Activated gamma-delta T cell treated with anti-CD3 and anti-CD28 coated beads, Interleukin-2, amount 50 U/mL, for 16 hours (primary cell): ENCODE results near the gene KNSTRN.

Experiments
- DNase-seq: peaks from one replicate; pipeline ENCODE4 v3.0.0-alpha.2; 2020; ENCODE audit warnings: low read depth

KNSTRN gene

DNA sequence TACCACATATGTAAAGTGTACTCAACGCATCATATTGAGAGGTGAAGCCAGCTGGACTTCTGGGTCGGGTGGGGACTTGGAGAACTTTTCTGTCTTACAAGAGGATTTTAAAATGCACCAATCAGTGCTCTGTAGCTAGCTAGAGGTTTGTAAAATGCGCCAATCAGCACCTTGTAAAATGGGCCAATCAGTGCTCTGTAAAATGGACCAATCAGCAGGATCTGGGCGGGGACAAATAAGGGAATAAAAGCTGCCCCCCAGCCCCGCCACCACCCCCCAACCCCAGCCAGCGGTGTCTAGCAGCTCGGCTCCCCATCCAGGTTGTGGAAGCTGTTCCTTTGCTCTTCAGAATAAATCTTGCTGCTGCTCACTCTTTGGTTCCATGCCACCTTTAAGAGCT lies 16.8 kb downstream of the KNSTRN start:
- no peak for DNase-seq

DNA sequence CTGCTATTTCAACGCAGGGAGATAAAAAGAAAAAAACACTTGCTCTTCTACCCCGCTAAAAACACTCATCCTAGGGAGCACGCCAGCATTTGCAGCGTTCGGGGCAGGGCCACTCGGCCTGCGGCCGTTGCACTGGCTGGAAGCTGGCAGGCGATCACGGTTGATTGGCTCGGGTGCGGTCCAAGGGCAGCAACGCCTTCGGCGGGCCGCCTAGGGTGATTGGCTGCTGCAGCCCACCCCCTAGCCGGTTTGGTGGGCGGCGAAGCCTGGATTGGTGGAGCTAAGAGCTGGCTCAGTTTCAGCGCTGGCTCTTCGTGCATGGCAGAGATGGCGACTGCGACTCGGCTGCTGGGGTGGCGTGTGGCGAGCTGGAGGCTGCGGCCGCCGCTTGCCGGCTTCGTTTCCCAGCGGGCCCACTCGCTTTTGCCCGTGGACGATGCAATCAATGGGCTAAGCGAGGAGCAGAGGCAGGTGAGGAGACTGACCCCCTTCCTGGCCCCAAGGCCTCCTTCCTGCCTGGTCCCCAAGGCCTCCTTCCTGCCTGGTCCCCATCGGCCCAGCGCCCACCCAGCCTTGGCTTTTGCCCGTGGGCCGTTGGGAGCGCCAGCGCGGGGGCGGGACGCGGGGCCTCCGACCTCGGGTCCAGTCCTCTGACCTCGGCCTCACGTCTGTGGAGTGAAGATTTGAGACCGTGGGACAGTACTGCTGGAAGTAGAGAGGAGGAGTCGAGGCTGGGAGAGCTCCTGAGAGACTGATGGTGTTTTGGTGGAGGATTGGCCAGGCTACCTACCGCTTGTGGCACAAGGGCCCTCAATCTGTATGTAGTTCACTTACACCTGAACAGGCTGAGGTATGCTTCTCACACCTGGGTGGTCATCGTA lies 23.2 kb downstream of the KNSTRN start, which contains the start of gene IVD:
Gene IVD, plus strand, starts transcription at position 295 of the 881 bp plus-strand sequence. Its CDS starts 33 bp downstream, at position 328.
- DNase-seq: peak; percentile 91

DNA sequence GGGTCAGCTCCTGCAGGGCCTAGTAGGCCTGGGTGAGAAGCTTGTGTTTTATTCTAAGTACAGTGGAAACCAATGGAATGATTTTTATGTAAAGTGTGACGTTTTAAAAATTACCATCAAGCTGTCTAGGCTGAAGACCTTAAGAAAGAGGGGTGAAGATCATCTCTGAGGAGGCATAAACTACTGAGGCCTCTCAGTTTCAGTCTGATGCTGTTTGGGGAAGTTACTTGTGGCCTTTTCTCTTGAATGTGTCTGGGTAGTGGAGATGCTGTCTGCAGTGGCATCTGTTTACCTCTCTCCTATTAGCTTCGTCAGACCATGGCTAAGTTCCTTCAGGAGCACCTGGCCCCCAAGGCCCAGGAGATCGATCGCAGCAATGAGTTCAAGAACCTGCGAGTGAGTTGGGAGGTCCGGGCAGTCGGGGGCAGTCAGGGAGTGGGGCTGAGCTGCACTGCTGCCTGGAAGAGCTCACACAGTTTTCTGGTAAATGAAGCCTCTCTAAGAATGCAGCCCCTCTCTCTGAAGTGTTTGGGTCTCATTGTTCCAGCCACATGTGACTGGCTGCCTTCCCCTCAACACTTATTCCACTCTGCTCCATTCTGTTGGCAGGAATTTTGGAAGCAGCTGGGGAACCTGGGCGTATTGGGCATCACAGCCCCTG lies 24.9 kb downstream of the KNSTRN start:
- DNase-seq: no peak

DNA sequence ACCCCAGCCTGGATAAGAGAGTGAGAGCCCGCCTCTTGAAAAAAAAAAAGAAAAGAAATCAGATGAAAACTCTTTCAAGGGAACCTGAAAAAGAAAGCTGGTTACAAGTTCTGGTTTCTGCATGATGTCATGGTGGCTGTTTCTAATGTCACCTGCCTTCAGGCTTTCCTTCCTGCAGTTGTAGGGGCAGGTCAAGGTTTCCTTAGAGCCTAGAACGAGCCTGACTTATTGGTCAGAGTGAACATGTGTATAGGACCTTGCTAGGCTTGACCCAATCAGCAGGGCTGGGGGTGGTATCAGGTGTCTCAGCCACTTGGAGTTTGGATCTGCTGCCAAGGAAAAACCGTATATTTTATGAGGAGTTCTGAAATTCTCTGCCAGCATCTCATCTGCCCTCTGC lies 26.8 kb downstream of the KNSTRN start:
- no peak for DNase-seq

DNA sequence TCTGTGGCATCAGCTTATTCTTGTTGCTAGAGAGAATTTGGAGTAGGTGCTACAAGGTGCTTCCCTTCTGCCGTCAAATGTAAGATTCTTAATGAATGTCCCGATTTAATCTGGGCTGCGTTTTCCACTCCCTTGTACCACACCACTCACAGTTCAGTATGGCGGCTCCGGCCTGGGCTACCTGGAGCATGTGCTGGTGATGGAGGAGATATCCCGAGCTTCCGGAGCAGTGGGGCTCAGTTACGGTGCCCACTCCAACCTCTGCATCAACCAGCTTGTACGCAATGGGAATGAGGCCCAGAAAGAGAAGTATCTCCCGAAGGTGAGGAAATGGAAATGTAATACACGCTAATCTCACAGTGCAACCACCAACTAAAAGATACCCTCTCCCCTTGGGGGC lies 28.0 kb downstream of the KNSTRN start:
- DNase-seq: no peak

DNA sequence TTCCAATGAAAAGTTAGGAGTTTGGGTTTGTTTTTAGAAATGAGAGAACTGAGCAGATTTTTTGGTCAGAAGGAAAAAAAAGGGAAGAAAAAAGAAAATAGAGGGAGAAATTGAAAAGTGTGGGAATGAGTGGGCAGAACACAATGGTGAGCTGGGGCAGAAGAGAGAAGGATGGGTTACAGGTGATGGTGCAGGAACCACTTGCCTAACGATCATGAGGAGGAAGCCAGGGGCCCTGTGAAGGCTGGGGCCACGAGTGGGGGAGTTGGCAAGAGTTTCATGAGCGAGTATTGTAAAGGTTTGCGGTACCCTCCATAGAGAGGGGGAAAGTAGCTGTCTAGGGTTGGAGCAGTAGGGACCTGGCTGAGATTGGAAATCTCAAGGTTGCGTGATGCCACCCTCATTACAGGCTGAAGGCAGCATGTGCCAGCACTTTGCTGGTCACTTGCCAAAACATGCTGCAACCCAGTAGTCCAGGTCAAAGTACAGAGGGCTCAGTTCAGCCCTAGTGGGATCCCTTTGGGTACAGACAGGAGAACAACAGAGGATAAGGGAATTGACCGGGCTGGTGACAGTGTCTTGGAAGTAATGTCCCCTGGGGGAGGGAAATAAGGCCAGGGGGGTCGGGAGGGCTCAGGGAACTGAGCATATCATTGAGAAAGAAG lies 29.7 kb downstream of the KNSTRN start:
- no peak for DNase-seq

DNA sequence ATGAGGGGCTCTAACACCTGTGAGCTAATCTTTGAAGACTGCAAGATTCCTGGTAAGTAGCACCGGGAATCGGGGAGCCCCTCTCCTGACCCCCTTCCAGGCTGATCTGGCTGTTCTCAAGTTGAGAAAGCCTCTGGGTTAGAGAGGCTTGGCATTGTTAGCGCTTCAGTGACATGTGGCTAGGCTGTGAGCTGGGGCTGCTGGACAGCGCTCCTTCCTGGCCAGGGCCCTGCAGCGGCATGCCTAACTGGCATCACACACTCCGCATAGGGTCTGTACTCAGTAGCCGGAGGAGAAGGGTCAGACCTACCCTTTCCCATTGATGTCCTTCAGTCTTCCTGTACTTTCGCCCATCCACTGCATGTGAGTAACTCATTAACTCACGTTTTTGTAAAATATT lies 30.5 kb downstream of the KNSTRN start:
- DNase-seq: no peak

DNA sequence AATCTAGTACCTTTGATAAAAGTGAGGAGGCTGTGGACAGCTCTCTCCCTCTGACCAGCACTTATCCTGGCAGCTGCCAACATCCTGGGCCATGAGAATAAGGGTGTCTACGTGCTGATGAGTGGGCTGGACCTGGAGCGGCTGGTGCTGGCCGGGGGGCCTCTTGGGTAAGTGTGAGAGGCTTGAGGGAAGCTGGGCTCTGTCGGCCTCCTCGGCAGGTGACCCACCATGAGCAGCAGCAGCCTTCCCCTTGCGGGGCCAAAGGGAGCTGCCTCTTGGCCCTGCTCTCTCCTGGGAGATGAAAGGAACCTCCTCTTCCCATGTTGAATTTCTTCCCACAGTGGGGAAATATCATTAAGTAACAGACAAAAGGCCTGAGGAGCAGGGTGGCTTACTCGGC lies 32.3 kb downstream of the KNSTRN start:
- DNase-seq: no peak

DNA sequence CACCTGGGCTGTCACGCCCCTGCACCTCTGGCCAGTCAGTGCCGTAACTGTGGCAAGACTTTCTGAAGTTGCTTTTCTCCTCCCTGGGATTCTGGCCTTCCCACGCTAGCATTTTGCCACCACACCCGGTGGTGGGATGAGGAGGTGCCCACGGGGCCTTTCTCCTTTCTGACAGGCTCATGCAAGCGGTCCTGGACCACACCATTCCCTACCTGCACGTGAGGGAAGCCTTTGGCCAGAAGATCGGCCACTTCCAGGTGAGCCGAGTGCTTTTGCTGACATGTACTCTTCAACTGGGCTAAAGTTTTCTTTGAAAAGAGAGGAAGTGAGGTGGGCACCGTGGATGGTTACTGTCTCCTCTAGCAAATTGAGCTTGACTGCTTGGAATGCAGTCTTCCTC lies 32.7 kb downstream of the KNSTRN start:
- DNase-seq: no peak

DNA sequence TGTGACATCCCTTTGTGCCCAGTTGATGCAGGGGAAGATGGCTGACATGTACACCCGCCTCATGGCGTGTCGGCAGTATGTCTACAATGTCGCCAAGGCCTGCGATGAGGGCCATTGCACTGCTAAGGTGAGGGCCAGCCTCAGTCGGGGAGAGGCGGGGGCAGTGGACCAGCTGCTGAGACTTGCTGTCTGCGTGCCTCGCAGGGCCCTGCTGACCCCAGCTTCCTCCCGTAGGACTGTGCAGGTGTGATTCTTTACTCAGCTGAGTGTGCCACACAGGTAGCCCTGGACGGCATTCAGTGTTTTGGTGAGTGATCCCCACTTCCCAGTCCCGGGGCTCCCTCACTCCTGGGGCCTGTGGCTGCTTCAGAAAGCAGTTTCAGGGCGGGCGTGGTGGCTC lies 33.5 kb downstream of the KNSTRN start:
- DNase-seq: no peak

DNA sequence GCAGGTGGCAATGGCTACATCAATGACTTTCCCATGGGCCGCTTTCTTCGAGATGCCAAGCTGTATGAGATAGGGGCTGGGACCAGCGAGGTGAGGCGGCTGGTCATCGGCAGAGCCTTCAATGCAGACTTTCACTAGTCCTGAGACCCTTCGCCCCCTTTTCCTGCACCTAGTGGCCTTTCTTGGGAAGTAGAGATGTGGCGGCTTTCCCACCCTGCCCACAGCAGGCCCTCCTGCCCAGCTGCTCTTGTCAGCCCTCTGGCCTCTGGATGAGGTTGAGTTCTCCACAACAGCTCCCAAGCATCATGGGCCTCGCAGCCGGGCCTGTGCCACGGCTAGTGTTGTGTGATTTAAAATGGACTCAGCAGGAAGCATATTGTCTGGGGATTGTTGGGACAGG lies 35.6 kb downstream of the KNSTRN start:
- DNase-seq: no peak

DNA sequence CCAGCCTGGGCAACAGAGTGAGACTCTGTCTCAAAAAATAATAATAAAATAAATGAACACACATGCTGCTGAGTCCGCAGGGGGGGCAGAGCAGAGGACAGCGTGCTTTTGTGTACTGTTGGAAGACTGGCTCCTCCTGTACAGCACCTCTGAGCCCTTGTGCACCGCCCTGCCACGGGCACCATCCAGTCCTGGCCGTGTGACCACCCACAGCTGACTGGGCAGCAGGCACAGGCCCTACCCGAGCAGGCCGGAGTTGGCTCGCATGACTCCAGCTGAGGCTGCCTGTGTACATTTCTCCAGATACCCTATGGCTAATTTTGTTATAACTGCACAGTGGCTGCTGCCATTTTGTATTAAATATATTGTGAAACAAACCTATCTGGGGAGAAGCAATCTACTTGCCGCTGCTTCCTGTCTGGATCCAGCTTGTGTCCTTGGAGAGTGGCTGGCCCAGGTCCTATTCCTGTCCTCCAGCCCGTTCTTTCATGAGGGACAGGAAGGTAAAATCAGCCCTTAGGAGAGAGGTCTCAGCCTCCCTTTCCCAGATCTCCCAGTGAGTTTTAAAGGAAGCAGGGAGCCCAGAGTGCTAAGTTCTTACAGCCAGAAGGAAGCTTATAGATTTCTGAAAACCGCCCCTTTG lies 37.7 kb downstream of the KNSTRN start:
- DNase-seq: no peak

DNA sequence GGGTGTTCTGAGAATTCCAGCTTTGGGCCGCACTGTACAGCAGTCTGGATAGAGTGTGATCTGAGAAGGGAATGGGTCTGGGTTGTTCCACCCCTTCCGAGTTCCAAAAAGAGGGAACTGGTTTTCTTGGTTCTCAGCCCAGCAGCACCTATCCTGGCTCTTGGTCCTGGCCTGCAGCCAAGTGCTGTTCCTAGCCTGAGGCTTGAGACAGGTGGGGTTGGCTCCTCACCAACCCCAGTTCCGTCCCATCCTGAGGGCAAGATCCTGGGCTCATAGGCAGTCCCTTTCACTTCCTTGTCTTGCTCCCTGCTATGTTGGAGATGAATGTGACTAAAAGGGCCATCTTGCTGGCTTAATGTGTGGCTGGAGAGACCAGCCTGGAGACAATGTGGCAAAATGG lies 38.3 kb downstream of the KNSTRN start:
- no peak for DNase-seq

DNA sequence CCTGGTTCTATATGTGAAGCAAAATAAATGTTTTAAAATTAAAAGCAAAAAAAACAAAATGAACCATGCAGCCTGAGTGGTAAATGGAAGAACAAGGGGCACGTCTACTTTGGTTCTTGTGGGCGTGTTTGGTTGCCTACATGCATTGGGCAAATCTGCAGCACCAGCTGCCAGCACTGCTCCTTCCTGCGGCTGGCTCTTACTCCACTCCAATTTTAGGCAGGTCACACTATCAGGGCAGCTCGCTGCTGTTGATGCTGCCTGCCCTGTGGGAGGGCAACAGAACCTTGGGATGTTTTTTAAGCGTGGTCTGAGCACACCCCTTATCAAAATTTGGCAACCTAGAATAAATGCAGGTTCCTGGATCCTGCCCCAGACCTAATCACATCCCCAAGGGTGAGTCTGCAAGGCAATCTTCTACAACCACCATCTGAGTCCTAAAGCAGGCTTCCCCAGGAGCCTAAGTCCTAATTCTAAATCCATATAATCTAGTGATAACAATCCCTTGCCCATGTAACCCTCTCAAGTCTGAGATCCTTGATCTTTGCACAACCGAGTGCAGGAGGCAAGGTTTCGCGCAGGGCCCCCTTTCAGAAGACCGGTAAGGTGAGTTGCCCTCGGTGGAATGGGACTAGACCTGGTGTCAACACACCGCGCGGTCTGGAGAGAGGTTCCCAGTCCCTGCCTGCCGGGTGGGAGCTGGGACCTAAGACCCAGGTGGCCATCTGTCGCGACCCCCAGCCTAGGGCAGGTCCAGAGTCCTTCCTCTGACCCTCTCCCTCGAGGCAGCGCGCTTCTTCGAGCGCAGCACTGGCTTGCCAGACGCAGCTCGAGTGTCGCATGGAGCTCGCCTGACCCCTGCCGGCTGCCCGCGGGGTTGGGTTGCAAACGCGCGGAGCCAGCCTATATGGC lies 39.0 kb downstream of the KNSTRN start:
- DNase-seq: peak; percentile 71

DNA sequence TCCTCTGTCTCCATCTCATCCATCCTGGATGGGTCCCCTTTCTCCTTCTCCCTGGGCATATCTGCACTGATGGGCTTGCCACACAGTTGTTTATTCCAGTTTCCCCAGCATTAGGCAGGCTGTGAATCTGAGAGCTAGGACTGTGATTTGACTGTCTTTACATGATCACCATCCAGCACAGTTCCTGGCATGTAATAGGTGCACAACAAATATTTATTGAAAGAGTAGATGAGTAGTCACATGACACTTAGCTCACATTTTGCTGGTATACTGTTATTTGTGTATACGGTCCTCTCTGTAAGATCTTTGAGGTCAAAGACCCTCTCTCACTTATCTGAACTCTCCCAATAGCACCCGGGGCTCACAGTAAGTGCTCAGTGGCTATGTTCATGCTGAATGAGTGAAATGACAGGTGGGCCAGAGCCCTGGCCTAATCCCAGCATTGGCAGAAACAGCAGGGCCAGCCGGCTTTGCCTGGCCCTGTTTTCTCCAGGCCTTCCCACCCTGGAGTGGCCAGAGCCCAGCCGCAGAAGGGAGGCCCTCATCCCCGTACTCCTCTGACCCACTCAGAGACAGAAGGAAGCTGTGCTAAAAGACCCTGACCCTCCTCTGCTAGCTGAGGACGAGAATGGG lies 42.1 kb downstream of the KNSTRN start:
- no peak for DNase-seq

DNA sequence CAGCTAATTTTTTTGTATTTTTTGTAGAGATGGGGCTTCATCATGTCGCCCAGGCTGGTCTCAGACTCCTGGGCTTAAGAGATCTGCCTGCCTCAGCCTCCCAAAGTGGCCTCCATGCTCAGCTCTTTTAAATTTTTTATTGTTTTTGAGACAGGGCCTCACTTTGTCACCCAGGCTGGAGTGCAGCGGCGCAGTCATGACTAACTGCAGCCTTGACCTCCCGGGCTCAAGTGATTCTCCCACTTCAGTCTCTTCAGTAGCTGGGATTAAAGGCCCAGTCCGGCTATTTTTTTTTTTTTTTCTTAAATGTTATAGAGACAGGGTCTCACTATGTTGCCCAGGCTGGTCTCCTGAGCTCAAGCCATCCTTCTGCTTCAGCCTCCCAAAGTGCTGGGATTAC lies 43.2 kb downstream of the KNSTRN start:
- DNase-seq: no peak

DNA sequence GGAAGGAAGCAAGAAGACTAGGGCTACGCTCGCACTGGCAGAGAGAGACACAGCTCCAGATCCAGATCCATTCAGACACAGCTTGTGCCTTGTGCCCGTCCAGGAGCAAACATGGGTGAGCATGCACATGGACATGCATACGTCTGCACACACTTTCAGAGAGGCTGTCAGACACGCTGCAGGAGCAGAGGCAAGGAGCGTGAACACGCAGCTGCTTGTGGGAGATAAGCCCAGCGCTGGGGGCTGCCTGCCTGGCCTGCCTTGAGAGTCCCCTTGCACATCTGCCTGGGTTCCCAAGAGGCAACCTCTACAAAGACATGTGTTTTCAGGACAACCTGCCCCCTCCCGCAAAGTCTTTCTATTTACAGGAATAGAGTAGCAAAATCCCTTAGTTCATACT lies 44.7 kb downstream of the KNSTRN start:
- no peak for DNase-seq

DNA sequence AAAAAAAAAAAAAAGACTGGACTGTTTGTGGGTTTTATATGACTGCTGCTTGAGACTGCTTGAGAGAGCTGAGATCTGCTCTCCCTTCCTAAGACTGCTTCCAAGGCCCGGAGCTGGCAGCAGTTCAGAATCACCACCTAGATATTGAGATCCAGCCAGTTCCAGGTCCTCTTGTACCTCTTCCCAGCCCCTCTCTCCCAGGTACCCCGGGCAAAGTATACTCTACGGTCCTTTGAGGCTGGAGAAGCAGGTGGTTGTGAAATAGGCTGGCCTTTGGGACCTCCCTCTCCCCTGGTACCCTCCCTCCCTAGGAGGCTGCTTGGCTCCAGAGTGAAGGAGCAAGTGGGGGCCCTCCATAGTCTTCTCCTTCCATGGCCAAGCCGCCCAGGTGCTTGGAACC lies 45.7 kb downstream of the KNSTRN start:
- DNase-seq: no peak

DNA sequence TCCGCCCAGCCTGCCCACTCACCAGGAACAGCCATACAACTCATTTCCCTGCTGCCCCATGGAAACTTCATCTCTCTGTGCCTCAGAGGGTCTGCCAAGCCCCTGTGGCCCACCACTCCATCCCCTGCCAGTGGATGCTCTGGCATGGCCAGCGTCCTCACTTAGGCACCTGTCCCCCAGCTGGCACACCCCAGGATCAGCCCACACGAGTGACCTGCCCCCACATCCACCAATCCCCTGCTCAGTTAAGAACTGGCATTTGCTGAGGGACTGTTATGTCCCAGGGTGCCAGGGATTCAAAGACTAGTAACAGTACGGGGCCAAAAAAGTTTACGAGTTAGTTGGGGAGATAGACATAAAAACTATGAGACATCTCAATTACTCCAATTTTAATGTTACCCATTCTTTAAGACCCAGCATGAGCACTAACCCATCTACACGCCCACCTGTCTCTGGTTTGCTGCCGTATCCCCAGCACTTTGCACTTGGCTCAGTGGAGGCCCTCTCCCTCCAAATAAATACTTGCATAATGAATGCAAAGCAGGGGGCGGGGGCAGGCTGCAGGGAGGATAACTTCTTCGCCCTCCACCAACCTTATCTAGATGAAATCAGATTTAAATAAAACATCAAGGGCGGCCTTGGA lies 46.7 kb downstream of the KNSTRN start:
- DNase-seq: no peak

DNA sequence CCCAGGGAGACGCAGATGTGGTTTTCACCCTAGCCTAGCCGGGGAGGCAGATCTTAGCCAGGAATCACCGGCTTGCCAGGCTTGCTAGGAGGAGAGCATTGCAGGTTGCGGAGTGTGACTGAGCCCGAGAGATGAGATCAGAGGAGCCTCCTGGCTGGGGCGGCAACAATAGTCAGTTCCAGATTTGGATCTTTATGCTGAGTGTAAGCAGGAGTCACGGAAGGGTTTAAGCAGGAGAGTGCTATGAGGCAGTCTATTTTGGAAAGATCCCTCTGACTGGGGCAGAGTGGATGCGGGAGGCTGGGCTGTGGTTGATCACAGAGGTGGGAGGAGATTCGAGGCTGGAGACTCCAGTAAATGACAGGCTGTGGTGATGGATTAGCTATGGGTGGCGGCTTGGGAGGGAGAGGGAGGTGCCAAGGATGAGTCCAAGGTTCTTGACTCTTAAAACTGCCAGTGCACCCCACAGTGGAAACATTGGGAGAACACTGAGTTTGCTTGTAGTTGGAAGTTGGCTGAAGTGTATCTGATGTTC lies 47.8 kb downstream of the KNSTRN start:
- DNase-seq: no peak
